OCI-LY1 (cell line): ENCODE measurements around the gene MPO.

Source experiments
- EZH2 ChIP-seq: fragments of 200-600 bp; sonication (generic), shearing (Covaris generic); IDR thresholded peaks from 2 replicates; pipeline ENCODE4 v1.8.0; 2017; ENCODE audit warnings: borderline replicate concordance, mixed run types, mild to moderate bottlenecking, antibody characterized with exemption, low read length, moderate library complexity, mixed read lengths
- TF ChIP-seq, protein P1 (sequence below): fragments of 200-600 bp; sonication (generic), shearing (Covaris generic); IDR thresholded peaks from 2 replicates; pipeline ENCODE4 v1.5.1; 2017; ENCODE audit warnings: mild to moderate bottlenecking, antibody characterized with exemption, low read length, moderate library complexity, mixed read lengths

GRCh38 chr17:58269557-58270291 lies 11.0 kb downstream of the MPO start:
- TF ChIP-seq, protein P1, sequence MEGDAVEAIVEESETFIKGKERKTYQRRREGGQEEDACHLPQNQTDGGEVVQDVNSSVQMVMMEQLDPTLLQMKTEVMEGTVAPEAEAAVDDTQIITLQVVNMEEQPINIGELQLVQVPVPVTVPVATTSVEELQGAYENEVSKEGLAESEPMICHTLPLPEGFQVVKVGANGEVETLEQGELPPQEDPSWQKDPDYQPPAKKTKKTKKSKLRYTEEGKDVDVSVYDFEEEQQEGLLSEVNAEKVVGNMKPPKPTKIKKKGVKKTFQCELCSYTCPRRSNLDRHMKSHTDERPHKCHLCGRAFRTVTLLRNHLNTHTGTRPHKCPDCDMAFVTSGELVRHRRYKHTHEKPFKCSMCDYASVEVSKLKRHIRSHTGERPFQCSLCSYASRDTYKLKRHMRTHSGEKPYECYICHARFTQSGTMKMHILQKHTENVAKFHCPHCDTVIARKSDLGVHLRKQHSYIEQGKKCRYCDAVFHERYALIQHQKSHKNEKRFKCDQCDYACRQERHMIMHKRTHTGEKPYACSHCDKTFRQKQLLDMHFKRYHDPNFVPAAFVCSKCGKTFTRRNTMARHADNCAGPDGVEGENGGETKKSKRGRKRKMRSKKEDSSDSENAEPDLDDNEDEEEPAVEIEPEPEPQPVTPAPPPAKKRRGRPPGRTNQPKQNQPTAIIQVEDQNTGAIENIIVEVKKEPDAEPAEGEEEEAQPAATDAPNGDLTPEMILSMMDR: no peak
- no peak for TF ChIP-seq EZH2
